Parathyroid adenoma (tissue), 2 donors: ENCODE results near the gene KCNH2.

ENCODE experiments used
- H2AFZ ChIP-seq: fragments of 300-600 bp; sonication (generic); one replicate; pipeline ENCODE4 v1.7.0; 2017; ENCODE audit warnings: antibody characterized with exemption, mild to moderate bottlenecking
- H3K27ac ChIP-seq: fragments of 300-600 bp; sonication (generic); one replicate; pipeline ENCODE4 v1.7.0; 2017
- H3K27me3 ChIP-seq: fragments of 300-600 bp; sonication (generic); one replicate; pipeline ENCODE4 v1.7.0; 2017; ENCODE audit warnings: low read length; ENCODE audit not compliant: control insufficient read depth, insufficient read depth
- H3K36me3 ChIP-seq: fragments of 300-600 bp; sonication (generic); one replicate; pipeline ENCODE4 v1.7.0; 2017; ENCODE audit warnings: low read length; ENCODE audit not compliant: control insufficient read depth, insufficient read depth
- H3K4me1 ChIP-seq: fragments of 300-600 bp; sonication (generic); one replicate; pipeline ENCODE4 v1.7.0; 2017; ENCODE audit warnings: control low read depth
- H3K4me2 ChIP-seq: fragments of 300-600 bp; sonication (generic); one replicate; pipeline ENCODE4 v1.7.0; 2017; ENCODE audit warnings: low read length
- H3K4me3 ChIP-seq: fragments of 300-600 bp; sonication (generic); one replicate; pipeline ENCODE4 v1.7.0; 2017; ENCODE audit warnings: low read depth, low read length
- H3K79me2 ChIP-seq: fragments of 300-600 bp; sonication (generic); one replicate; pipeline ENCODE4 v1.7.0; 2017; ENCODE audit warnings: control low read depth
- H3K9ac ChIP-seq: fragments of 300-600 bp; sonication (generic); one replicate; pipeline ENCODE4 v1.7.0; 2017; ENCODE audit warnings: mild to moderate bottlenecking
- H3K9me3 ChIP-seq: fragments of 300-600 bp; sonication (generic); one replicate; pipeline ENCODE4 v1.7.0; 2017; ENCODE audit warnings: low read length; ENCODE audit not compliant: control insufficient read depth
- TF ChIP-seq, protein P1 (sequence below): fragments of 300-600 bp; sonication (generic); IDR thresholded peaks from one replicate; pipeline ENCODE4 v1.7.0; 2017; ENCODE audit warnings: antibody characterized with exemption, mild to moderate bottlenecking
- donor health status: primary hyperparathyroidism.

The KCNH2 gene

GRCh38 chr7:150956395-150957132, 21.6 kb downstream of the KCNH2 start:
- Histone ChIP-seq H3K9me3 (no peaks in the 10 kb centered on the region), H3K27ac (no peak overlapping the region), H3K27me3 (no peaks in the 10 kb centered on the region), H3K36me3 (no peaks in the 10 kb centered on the region), H3K4me3 (no peak overlapping the region), H3K9ac (no peak overlapping the region), H3K4me2 (no peak overlapping the region), H3K79me2 (peaks cover 4% of the 10 kb centered on the region), H2AFZ (no peak overlapping the region), H3K4me1 (no peaks in the 10 kb centered on the region)
- TF ChIP-seq, protein P1, sequence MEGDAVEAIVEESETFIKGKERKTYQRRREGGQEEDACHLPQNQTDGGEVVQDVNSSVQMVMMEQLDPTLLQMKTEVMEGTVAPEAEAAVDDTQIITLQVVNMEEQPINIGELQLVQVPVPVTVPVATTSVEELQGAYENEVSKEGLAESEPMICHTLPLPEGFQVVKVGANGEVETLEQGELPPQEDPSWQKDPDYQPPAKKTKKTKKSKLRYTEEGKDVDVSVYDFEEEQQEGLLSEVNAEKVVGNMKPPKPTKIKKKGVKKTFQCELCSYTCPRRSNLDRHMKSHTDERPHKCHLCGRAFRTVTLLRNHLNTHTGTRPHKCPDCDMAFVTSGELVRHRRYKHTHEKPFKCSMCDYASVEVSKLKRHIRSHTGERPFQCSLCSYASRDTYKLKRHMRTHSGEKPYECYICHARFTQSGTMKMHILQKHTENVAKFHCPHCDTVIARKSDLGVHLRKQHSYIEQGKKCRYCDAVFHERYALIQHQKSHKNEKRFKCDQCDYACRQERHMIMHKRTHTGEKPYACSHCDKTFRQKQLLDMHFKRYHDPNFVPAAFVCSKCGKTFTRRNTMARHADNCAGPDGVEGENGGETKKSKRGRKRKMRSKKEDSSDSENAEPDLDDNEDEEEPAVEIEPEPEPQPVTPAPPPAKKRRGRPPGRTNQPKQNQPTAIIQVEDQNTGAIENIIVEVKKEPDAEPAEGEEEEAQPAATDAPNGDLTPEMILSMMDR: no peak

DNA sequence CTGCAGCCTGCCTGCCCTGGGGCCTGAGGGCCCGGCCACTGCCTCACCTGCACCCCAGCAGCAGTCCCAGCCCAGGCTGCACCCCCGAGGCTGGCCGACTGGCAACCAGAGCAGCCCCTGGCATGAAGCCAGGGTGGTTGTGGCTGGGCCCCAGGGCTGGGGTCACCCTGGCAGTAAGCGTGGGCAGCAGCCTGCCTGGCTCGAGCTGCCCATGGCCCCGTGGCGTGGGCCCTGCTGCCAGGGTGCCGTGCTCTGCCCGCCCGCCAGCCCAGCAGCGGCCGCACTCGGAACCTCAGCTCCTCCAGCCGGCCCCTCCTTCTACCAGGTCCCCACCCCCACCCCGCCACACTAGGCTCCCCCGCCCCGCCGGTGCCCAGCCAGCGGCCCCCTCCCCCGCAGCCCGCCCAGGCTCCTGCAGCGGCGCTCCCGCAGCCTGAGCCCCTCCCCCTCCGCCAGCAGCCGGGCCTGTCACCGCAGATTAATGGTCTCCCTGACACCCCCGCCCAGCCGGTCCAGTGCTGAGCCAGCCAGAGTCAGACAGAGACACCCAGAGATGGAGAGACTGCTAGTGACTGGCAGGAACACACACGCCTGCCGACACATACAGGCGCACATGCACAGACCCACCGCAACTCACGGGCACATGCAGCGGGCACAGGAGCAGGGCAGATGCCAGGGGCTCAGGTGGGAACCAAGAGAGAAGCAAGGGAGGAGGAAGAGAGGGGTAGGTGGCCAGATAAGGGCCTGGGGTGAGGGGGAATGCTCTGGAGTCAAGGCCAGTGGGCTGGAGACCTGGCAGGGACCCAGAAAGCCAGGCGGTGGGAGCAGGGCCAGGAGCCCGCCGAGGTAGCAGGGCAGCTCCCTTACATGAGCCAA, 22.4 kb downstream of the KCNH2 start:
- TF ChIP-seq, protein P1: no peak
- no peak overlapping the region for H3K4me3 ChIP-seq
- H3K9ac ChIP-seq: no peak overlapping the region
- H3K36me3 ChIP-seq: no peaks in the 10 kb centered on the region
- no peak overlapping the region for H3K27ac ChIP-seq
- no peaks in the 10 kb centered on the region for H3K27me3 ChIP-seq
- no peaks in the 10 kb centered on the region for H3K4me1 ChIP-seq
- H3K9me3 ChIP-seq: no peaks in the 10 kb centered on the region
- no peak overlapping the region for H2AFZ ChIP-seq
- no peak overlapping the region for H3K4me2 ChIP-seq
- H3K79me2 ChIP-seq: no peaks in the 10 kb centered on the region

DNA sequence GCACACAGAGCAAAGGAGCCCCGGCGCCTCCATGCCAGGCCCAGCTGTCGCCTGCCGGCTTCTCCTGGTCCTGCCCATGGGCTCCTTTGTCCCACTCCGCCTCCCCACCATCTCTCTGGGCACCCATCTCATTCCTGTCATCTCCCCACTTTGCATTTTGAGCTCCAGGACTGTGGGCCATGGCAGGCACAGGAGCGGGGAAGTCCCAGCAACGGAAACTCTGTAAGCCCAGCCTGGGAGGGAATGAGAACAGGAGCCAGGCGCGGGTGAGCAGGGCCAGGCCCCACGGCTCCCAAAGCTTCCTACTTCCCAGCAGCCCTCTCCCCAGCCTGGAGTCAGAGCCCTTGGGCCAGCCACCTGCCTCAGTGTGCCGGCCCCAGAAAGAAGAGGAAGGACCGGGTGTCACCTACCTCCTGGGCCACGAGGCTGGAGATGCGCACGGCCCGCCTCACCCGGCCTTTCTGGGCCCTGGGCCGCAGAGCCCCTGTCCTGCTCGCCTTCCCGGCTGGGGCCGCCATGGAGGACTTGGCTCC, 23.1 kb downstream of the KCNH2 start:
- TF ChIP-seq, protein P1: no peak
- Histone ChIP-seq H3K4me1 (no peaks in the 10 kb centered on the region), H3K4me3 (no peak overlapping the region), H3K27me3 (no peaks in the 10 kb centered on the region), H3K9ac (no peak overlapping the region), H3K36me3 (no peaks in the 10 kb centered on the region), H3K79me2 (no peaks in the 10 kb centered on the region), H3K4me2 (no peak overlapping the region), H2AFZ (no peak overlapping the region), H3K27ac (no peak overlapping the region), H3K9me3 (no peaks in the 10 kb centered on the region)

- Histone ChIP-seq H3K4me1 (no peaks in the 10 kb centered on the region), H2AFZ (no peak overlapping the region), H3K27ac (no peak overlapping the region), H3K79me2 (no peaks in the 10 kb centered on the region), H3K9me3 (no peaks in the 10 kb centered on the region), H3K27me3 (no peaks in the 10 kb centered on the region), H3K36me3 (no peaks in the 10 kb centered on the region), H3K4me3 (no peak overlapping the region), H3K4me2 (no peak overlapping the region), H3K9ac (no peak overlapping the region)
- TF ChIP-seq, protein P1: no peak
Measured at GRCh38 chr7:150954201-150954985, 23.7 kb downstream of the KCNH2 start.
